ENCODE measurements around the gene RFPL3. TPM values are rescaled to one million over a fixed set of nuclear protein-coding genes. Genes with fewer than 3 reads are reported as not detected.

Gene RFPL3
- total and polyA plus RNA-seq, 2 donors (not counting 1 experiment from before 2014, with no cell fraction given): not detected

GRCh38 chr22:32327596-32328171, 30.0 kb upstream of the RFPL3 start:
- Histone ChIP-seq H3K79me2 (ENCODE audit: control insufficient read depth, insufficient read depth, low read length) (no peaks in the 10 kb centered on the region), H3K9me3 (ENCODE audit: control insufficient read depth, insufficient read depth, low read depth, low read length) (no peaks in the 10 kb centered on the region), H3K9ac (ENCODE audit: insufficient read depth, low read length) (no peak overlapping the region), H3K27me3 (ENCODE audit: control insufficient read depth, insufficient read depth, low read length) (no peaks in the 10 kb centered on the region), H2AFZ (ENCODE audit: low read length) (no peak overlapping the region), H4K20me1 (ENCODE audit: control insufficient read depth, extremely low read depth, insufficient read depth, low read length) (no peaks in the 10 kb centered on the region), H3K4me1 (ENCODE audit: control insufficient read depth, extremely low read depth, insufficient read depth, low read length) (no peaks in the 10 kb centered on the region), H3K4me2 (ENCODE audit: extremely low read depth, insufficient read depth, low read length) (no peak overlapping the region), H3K36me3 (ENCODE audit: control insufficient read depth, insufficient read depth, low read length) (no peaks in the 10 kb centered on the region), H3K27ac (ENCODE audit: insufficient read depth, low read length) (no peak overlapping the region), H3K4me3 (replicated peaks in 1 of 4; ENCODE audit: control extremely low read depth in 1 of 4, insufficient read depth in 1 of 4, low read depth in 3 of 4, low read length in 4 of 4) (no peak overlapping the region)
- no peak for DNase-seq (ENCODE audit: low read depth in 2 of 2)
- no peak for TF ChIP-seq EZH2 (IDR thresholded peaks at IDR 0.05; ENCODE audit: low read length, missing control alignments)
- TF ChIP-seq CTCF (conservative IDR thresholded peaks at IDR 0.05 in 1 of 2, IDR thresholded peaks at IDR 0.05 in 1 of 2; ENCODE audit: low read depth in 1 of 2, low read length in 2 of 2): no peak

GRCh38 chr22:32328306-32329201, 29.1 kb upstream of the RFPL3 start:
- Histone ChIP-seq H3K9ac (ENCODE audit: insufficient read depth, low read length) (no peak overlapping the region), H3K36me3 (ENCODE audit: control insufficient read depth, insufficient read depth, low read length) (no peaks in the 10 kb centered on the region), H3K4me3 (replicated peaks in 1 of 4; ENCODE audit: control extremely low read depth in 1 of 4, insufficient read depth in 1 of 4, low read depth in 3 of 4, low read length in 4 of 4) (no peak overlapping the region), H3K79me2 (ENCODE audit: control insufficient read depth, insufficient read depth, low read length) (no peaks in the 10 kb centered on the region), H3K27ac (ENCODE audit: insufficient read depth, low read length) (no peak overlapping the region), H3K4me2 (ENCODE audit: extremely low read depth, insufficient read depth, low read length) (no peak overlapping the region), H2AFZ (ENCODE audit: low read length) (no peak overlapping the region), H3K4me1 (ENCODE audit: control insufficient read depth, extremely low read depth, insufficient read depth, low read length) (no peaks in the 10 kb centered on the region), H4K20me1 (ENCODE audit: control insufficient read depth, extremely low read depth, insufficient read depth, low read length) (no peaks in the 10 kb centered on the region), H3K27me3 (ENCODE audit: control insufficient read depth, insufficient read depth, low read length) (no peaks in the 10 kb centered on the region), H3K9me3 (ENCODE audit: control insufficient read depth, insufficient read depth, low read depth, low read length) (no peaks in the 10 kb centered on the region)
- DNase-seq (ENCODE audit: low read depth in 2 of 2): no peak
- TF ChIP-seq EZH2 (IDR thresholded peaks at IDR 0.05; ENCODE audit: low read length, missing control alignments) (no peak), CTCF (conservative IDR thresholded peaks at IDR 0.05 in 1 of 2, IDR thresholded peaks at IDR 0.05 in 1 of 2; ENCODE audit: low read depth in 1 of 2, low read length in 2 of 2) (no peak)

GRCh38 chr22:32329202-32329645, 28.4 kb upstream of the RFPL3 start:
- Histone ChIP-seq H3K9me3 (ENCODE audit: control insufficient read depth, insufficient read depth, low read depth, low read length) (no peaks in the 10 kb centered on the region), H3K36me3 (ENCODE audit: control insufficient read depth, insufficient read depth, low read length) (no peaks in the 10 kb centered on the region), H4K20me1 (ENCODE audit: control insufficient read depth, extremely low read depth, insufficient read depth, low read length) (no peaks in the 10 kb centered on the region), H3K27ac (ENCODE audit: insufficient read depth, low read length) (no peak overlapping the region), H3K4me2 (ENCODE audit: extremely low read depth, insufficient read depth, low read length) (no peak overlapping the region), H3K27me3 (ENCODE audit: control insufficient read depth, insufficient read depth, low read length) (no peaks in the 10 kb centered on the region), H3K79me2 (ENCODE audit: control insufficient read depth, insufficient read depth, low read length) (no peaks in the 10 kb centered on the region), H2AFZ (ENCODE audit: low read length) (no peak overlapping the region), H3K9ac (ENCODE audit: insufficient read depth, low read length) (no peak overlapping the region), H3K4me1 (ENCODE audit: control insufficient read depth, extremely low read depth, insufficient read depth, low read length) (no peaks in the 10 kb centered on the region), H3K4me3 (replicated peaks in 1 of 4; ENCODE audit: control extremely low read depth in 1 of 4, insufficient read depth in 1 of 4, low read depth in 3 of 4, low read length in 4 of 4) (no peak overlapping the region)
- DNase-seq (ENCODE audit: low read depth in 2 of 2): no peak
- TF ChIP-seq CTCF (conservative IDR thresholded peaks at IDR 0.05 in 1 of 2, IDR thresholded peaks at IDR 0.05 in 1 of 2; ENCODE audit: low read depth in 1 of 2, low read length in 2 of 2) (no peak), EZH2 (IDR thresholded peaks at IDR 0.05; ENCODE audit: low read length, missing control alignments) (no peak)

Measured in fibroblast of lung (primary cell).